Spleen (tissue), 11 donors: ENCODE measurements around the gene PRR7. TPM values are rescaled to one million over a fixed set of nuclear protein-coding genes. Genes with fewer than 3 reads are reported as not detected.

Experiments used
- DNase-seq: peaks from one replicate; pipeline ENCODE4 v3.0.0-alpha.2; 2020
- H3K27ac ChIP-seq, 8 donors: fragments of 200-600 bp; sonication (generic) in 7 of 8; 1 replicate in 4 of 8; 2 replicates in 4 of 8; pipeline versions ENCODE4 v1.5.0 to v1.8.0; 2016 to 2021; ENCODE audit warnings: inconsistent platforms in 4 of 8, mild to moderate bottlenecking in 4 of 8, moderate library complexity in 1 of 8
- H3K27me3 ChIP-seq, 7 donors: fragments of 200-600 bp; sonication (generic) in 6 of 7; replicated peaks in 1 of 7; 1 replicate in 4 of 7; 2 replicates in 3 of 7; pipeline versions ENCODE4 v1.5.0 to v1.8.0; 2016 to 2021; ENCODE audit warnings: inconsistent platforms in 3 of 7, mild to moderate bottlenecking in 1 of 7
- H3K36me3 ChIP-seq, 6 donors: fragments of 200-600 bp; sonication (generic) in 5 of 6; 1 replicate in 4 of 6; 2 replicates in 2 of 6; pipeline versions ENCODE4 v1.5.0 to v1.8.0; 2016 to 2021; ENCODE audit warnings: inconsistent platforms in 2 of 6
- H3K4me1 ChIP-seq, 6 donors: fragments of 200-600 bp; sonication (generic) in 5 of 6; 1 replicate in 3 of 6; 2 replicates in 3 of 6; pipeline versions ENCODE4 v1.5.0 to v1.8.0; 2016 to 2021; ENCODE audit warnings: inconsistent platforms in 3 of 6
- H3K4me3 ChIP-seq, 8 donors: fragments of 200-600 bp; sonication (generic) in 7 of 8; 1 replicate in 4 of 8; 2 replicates in 4 of 8; pipeline versions ENCODE4 v1.5.0 to v1.8.0; 2016 to 2021; ENCODE audit warnings: inconsistent platforms in 4 of 8, mild to moderate bottlenecking in 4 of 8, moderate library complexity in 2 of 8
- H3K9me3 ChIP-seq, 8 donors: fragments of 200-600 bp; sonication (generic) in 7 of 8; 1 replicate in 4 of 8; 2 replicates in 4 of 8; pipeline versions ENCODE4 v1.5.0 to v1.8.0; 2016 to 2021; ENCODE audit warnings: inconsistent platforms in 4 of 8
- POLR2A ChIP-seq, 3 donors: fragments of 450-650 bp; IDR thresholded peaks; one replicate each; pipeline ENCODE4 v1.5.1; 2017; ENCODE audit warnings: antibody characterized with exemption in 3 of 3, mild to moderate bottlenecking in 1 of 3
- POLR2AphosphoS5 ChIP-seq, 3 donors: sonication (generic); formaldehyde crosslinking; IDR thresholded peaks; one replicate each; pipeline ENCODE4 v1.5.1; 2017; ENCODE audit warnings: antibody characterized with exemption in 3 of 3
- WGBS, 5 donors: extraction: QIAGEN DNeasy Blood & Tissue Kit in 3 of 5; methylation state at CpG; one replicate each; pipeline versions ENCODE4 v1.1.5 to v1.1.7; 2013 to 2018; 5-methylcytosine and 5-hydroxymethylcytosine counted together
- intact Hi-C: fragments of 100-400 bp; cut with DNase I; formaldehyde crosslinking; loops from one replicate; pipeline ENCODE4 v1.15.0; 2023; ENCODE audit warnings: low total_unique reads
- polyA plus RNA-seq, 3 donors: library from polyadenylated mRNA; stranded (reverse); fragments of 200-250 nt; gene quantifications; one replicate each; pipeline ENCODE4 v1.2.1, GENCODE V29; 2013
- total RNA-seq, 7 donors: library from RNA; depleted of rRNA in 3 of 7; stranded (reverse); fragments of >200 nt in 3 of 7; fragmentation: NEBNext Ultra II Directional in 4 of 7; extraction: Animal tissue kit (Norgen Biotek cat#: 25700) in 4 of 7; gene quantifications; one replicate each; pipeline versions ENCODE4 v1.1.0 to v1.2.1, GENCODE V29; 2016 to 2021
- TF ChIP-seq, protein P1 (sequence below), 11 experiments: fragments of 200-600 bp in 7 of 11; fragments of 450-650 bp in 4 of 11; sonication (generic) in 4 of 11; IDR thresholded peaks in 8 of 11; conservative IDR thresholded peaks in 3 of 11; 1 replicate in 7 of 11; 2 replicates in 4 of 11; pipeline versions ENCODE4 v1.4.0 to v1.8.0; 2016 to 2021; ENCODE audit warnings: antibody characterized with exemption in 11 of 11, inconsistent platforms in 4 of 11, mild to moderate bottlenecking in 1 of 11
- donor health status: healthy with polysubstance abuse.
- donor health status: DM: no; HTN: no; CAD: no; lungs with moderate emphysema.
- donor health status: DM: no; HTN: no; CAD: no.
- donor health status: Bipolar disorder and iron deficiency.
- donor health status: healthy.
- donor health status: DM: no; HTN: no; CAD: no.
- donor health status: DM: yes; HTN: yes; CAD: no.

Gene PRR7
- total and polyA plus RNA-seq, 10 donors, result 1.7 to 5.7 (median 4.6) TPM; not detected in 1

DNA sequence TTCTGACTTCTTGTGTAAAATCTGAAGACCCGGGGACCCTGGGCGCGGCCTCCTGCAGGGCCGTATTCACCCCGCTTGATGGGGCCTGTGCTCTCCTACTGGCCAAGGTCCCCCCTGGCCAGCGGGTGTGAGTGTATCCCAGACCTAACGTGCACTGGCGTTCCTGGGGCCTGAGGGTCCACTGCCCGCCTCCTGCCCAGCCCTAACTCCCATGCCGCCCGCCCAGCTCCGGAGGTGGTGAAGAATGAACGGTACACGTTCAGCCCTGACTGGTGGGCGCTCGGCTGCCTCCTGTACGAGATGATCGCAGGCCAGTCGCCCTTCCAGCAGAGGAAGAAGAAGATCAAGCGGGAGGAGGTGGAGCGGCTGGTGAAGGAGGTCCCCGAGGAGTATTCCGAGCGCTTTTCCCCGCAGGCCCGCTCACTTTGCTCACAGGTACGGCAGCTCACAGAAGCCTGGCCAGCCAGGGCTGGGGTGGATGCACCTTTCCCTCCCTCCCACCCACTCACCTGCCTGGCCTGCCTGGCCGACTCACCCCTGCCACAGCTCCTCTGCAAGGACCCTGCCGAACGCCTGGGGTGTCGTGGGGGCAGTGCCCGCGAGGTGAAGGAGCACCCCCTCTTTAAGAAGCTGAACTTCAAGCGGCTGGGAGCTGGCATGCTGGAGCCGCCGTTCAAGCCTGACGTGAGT, 10.6 kb upstream of the PRR7 start:
- TF ChIP-seq, protein P1, sequence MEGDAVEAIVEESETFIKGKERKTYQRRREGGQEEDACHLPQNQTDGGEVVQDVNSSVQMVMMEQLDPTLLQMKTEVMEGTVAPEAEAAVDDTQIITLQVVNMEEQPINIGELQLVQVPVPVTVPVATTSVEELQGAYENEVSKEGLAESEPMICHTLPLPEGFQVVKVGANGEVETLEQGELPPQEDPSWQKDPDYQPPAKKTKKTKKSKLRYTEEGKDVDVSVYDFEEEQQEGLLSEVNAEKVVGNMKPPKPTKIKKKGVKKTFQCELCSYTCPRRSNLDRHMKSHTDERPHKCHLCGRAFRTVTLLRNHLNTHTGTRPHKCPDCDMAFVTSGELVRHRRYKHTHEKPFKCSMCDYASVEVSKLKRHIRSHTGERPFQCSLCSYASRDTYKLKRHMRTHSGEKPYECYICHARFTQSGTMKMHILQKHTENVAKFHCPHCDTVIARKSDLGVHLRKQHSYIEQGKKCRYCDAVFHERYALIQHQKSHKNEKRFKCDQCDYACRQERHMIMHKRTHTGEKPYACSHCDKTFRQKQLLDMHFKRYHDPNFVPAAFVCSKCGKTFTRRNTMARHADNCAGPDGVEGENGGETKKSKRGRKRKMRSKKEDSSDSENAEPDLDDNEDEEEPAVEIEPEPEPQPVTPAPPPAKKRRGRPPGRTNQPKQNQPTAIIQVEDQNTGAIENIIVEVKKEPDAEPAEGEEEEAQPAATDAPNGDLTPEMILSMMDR (IDR thresholded peaks at IDR 0.05 in 8 of 11, conservative IDR thresholded peaks at IDR 0.05 in 3 of 11), result no peak
- peak in 2 of 3 donors; percentile 27 to 71 for TF ChIP-seq POLR2AphosphoS5 (IDR thresholded peaks at IDR 0.05)
- H3K27ac ChIP-seq, result peak overlapping the region in 3 of 8 donors; percentile 35 to 99 (median 99)
- WGBS, 5 donors, result 94 to 97% (median 95%) methylated on average over 34 to 37 of the region's 37 CpGs
- H3K4me3 ChIP-seq, result no peak overlapping the region
- DNase-seq, result no peak
- intact Hi-C loops, result no loop called here
- H3K9me3 ChIP-seq, result no peaks in the 10 kb centered on the region
- peaks cover 25 to 98% (median 47%) of the 10 kb centered on the region in 6 donors for H3K4me1 ChIP-seq
- peaks cover 12 to 100% (median 87%) of the 10 kb centered on the region in 6 donors for H3K36me3 ChIP-seq
- H3K27me3 ChIP-seq, result no peaks in the 10 kb centered on the region

DNA sequence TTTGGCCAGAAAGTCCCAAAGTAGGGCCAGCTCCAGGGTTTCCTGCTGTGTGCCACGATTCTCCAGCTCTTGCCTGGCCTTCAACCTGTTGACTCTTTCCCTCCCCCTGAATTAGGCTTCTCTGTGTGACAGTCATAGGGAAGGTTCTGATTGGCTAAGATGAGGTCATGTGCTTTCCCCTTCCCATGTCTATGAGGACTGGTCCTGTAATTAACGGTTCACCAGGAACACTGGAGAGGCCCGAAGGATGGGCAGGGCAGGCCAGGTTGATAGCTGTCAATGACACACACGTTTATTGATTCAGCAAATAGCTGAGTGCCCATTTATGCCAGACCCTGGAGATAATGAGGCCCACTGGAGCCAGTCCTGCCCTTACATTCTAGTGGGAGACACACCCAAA, 9.0 kb upstream of the PRR7 start:
- intact Hi-C loops, result no loop called here
- H3K4me1 ChIP-seq, result peaks cover 8 to 97% (median 35%) of the 10 kb centered on the region in 6 donors
- peak overlapping the region in 2 of 8 donors; percentile 35 to 36 for H3K27ac ChIP-seq
- WGBS, 5 donors, result 75 to 86% (median 81%) methylated on average over 4 of the region's 4 CpGs
- H3K4me3 ChIP-seq, result no peak overlapping the region
- no peak for TF ChIP-seq POLR2A (IDR thresholded peaks at IDR 0.05)
- no peak for DNase-seq
- no peaks in the 10 kb centered on the region for H3K9me3 ChIP-seq
- H3K27me3 ChIP-seq, result no peaks in the 10 kb centered on the region
- peaks cover 12 to 100% (median 97%) of the 10 kb centered on the region in 6 donors for H3K36me3 ChIP-seq

DNA sequence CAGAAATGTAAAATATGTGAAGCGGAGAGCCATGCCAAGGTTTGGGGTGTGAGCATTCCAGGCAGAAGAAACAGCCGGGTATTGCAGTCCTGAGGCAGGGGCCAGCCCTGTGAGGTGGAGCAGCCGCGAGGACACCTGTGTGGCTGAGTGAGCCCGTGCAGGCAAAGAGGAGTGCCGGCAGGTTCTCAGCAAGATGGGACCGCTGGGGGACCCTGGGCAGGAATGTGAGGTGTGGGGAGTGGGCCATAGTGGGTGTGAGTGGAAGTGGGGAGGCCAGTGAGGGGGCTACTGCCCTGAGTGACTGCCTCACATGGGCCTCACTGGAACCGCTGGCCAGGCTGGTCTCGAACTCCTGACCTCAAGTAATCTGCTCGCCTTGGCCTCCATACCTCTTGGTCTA, 8.1 kb upstream of the PRR7 start:
- DNase-seq, result no peak
- peak overlapping the region in 3 of 8 donors; percentile 9 to 42 (median 28) for H3K27ac ChIP-seq
- H3K27me3 ChIP-seq, result no peaks in the 10 kb centered on the region
- peak; percentile 51 to 81 (median 52) for TF ChIP-seq POLR2AphosphoS5 (IDR thresholded peaks at IDR 0.05)
- TF ChIP-seq, protein P1 (IDR thresholded peaks at IDR 0.05 in 8 of 11, conservative IDR thresholded peaks at IDR 0.05 in 3 of 11), result no peak
- TF ChIP-seq POLR2A (IDR thresholded peaks at IDR 0.05), result no peak
- no peaks in the 10 kb centered on the region for H3K9me3 ChIP-seq
- H3K4me3 ChIP-seq, result no peak overlapping the region
- intact Hi-C loops, result no loop called here
- peaks cover 0 to 97% (median 30%) of the 10 kb centered on the region in 6 donors for H3K4me1 ChIP-seq
- 89 to 96% (median 95%) methylated on average over 10 of the region's 10 CpGs for WGBS, 5 donors
- peaks cover 12 to 100% (median 94%) of the 10 kb centered on the region in 6 donors for H3K36me3 ChIP-seq

DNA sequence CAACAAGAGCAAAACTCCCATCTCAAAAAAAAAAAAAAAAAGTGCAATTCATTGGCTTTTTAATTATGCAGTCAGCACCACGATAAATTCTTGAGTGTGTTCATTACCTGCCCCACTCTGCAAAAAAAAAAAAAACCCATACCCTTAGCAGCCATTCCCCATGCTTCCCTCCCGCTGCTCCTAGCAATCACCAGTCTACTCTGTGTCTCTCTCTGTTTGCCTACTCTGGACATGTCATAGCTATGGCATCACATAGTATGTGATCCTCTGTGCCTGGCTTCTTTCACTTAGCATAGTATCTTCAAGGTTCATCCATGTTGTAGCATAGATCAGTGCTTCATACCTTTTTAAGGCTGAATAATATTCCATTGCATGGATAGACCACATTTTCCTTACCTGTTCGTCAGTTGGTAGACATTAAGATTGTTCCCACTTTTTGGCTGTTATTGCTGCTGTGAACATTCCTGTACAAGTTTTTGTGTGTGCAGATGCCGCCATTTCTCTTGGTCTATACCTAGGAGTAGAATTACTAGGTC, 7.0 kb upstream of the PRR7 start:
- Histone ChIP-seq H3K9me3 (no peaks in the 10 kb centered on the region), H3K4me1 (peaks cover 0 to 97% (median 22%) of the 10 kb centered on the region in 6 donors), H3K27ac (peak overlapping the region in 1 of 8 donors; percentile 36), H3K27me3 (no peaks in the 10 kb centered on the region), H3K36me3 (peaks cover 12 to 97% (median 83%) of the 10 kb centered on the region in 6 donors), H3K4me3 (no peak overlapping the region)
- TF ChIP-seq, protein P1 (IDR thresholded peaks at IDR 0.05 in 8 of 11, conservative IDR thresholded peaks at IDR 0.05 in 3 of 11), result no peak
- TF ChIP-seq POLR2AphosphoS5 (IDR thresholded peaks at IDR 0.05) (no peak), POLR2A (IDR thresholded peaks at IDR 0.05) (no peak)
- intact Hi-C loops, result no loop called here
- no peak for DNase-seq
- 94 to 99% (median 97%) methylated on average over 4 of the region's 4 CpGs for WGBS, 5 donors
